ENCODE results near the gene SLU7.

The SLU7 gene

GRCh38 chr5:160363660-160364395 lies 55.1 kb downstream of the SLU7 start:
- no peak for DNase-seq

GRCh38 chr5:160363211-160363610 lies 55.7 kb downstream of the SLU7 start:
- no peak for DNase-seq

- no peak for DNase-seq
Measured at GRCh38 chr5:160361624-160362228, 57.2 kb downstream of the SLU7 start.

- DNase-seq: no peak
Measured at GRCh38 chr5:160360310-160360709, 58.6 kb downstream of the SLU7 start.

- no peak for DNase-seq
Measured at GRCh38 chr5:160359816-160360215, 59.1 kb downstream of the SLU7 start.

GRCh38 chr5:160359242-160359641 lies 59.6 kb downstream of the SLU7 start:
- DNase-seq: no peak

GRCh38 chr5:160357861-160358411 lies 60.9 kb downstream of the SLU7 start:
- no peak for DNase-seq

GRCh38 chr5:160357394-160357793 lies 61.5 kb downstream of the SLU7 start:
- DNase-seq: no peak

- no peak for DNase-seq
Measured at GRCh38 chr5:160356550-160357347, 62.1 kb downstream of the SLU7 start.

- no peak for DNase-seq
Measured at GRCh38 chr5:160354666-160355065, 64.2 kb downstream of the SLU7 start.

- DNase-seq: no peak
Measured at GRCh38 chr5:160353379-160353778, 65.5 kb downstream of the SLU7 start.

GRCh38 chr5:160352308-160352707 lies 66.6 kb downstream of the SLU7 start:
- no peak for DNase-seq
